Natural killer cell treated with Interleukin-12 subunit alpha and Interleukin-12 subunit beta and Interleukin-15 and Interleukin-18, amount 100 ng/mL, for 72 hours (primary cell): ENCODE results near the gene KCTD7. TPM values are rescaled to one million over a fixed set of nuclear protein-coding genes. Genes with fewer than 3 reads are reported as not detected.
"Not testable (repeated sequence)": the region's sequence is repeated elsewhere in the genome, so short reads cannot be mapped to it uniquely, and the experiment has no call there.

Source experiments
- ATAC-seq, 2 donors: fragments of 150-1000 bp; cut with Tn5 transposase in 1 of 2; sonication (Bioruptor Pico), chemical (Tn5 transposase) in 1 of 2; 2 replicates each; pipeline ENCODE4 v1.10.0; 2021
- DNase-seq: peaks from one replicate; pipeline ENCODE4 v3.0.0; 2022; ENCODE audit warnings: low spot score
- H3K27ac Mint-ChIP-seq, 2 donors: 1 replicate in 1 of 2; 2 replicates in 1 of 2; pipeline ENCODE4 v1.8.0; 2022; ENCODE audit warnings: mixed read lengths in 2 of 2, mild to moderate bottlenecking in 1 of 2, moderate library complexity in 1 of 2
- H3K27me3 Mint-ChIP-seq, 2 donors: 1 replicate in 1 of 2; 2 replicates in 1 of 2; pipeline ENCODE4 v1.8.0; 2022; ENCODE audit warnings: mixed read lengths in 2 of 2
- H3K36me3 Mint-ChIP-seq: one replicate; pipeline ENCODE4 v1.8.0; 2022; ENCODE audit warnings: mixed read lengths
- H3K4me1 Mint-ChIP-seq, 2 donors: 1 replicate in 1 of 2; 2 replicates in 1 of 2; pipeline ENCODE4 v1.8.0; 2022; ENCODE audit warnings: low read depth in 2 of 2, mixed read lengths in 2 of 2, mild to moderate bottlenecking in 1 of 2
- H3K4me3 Mint-ChIP-seq: one replicate; pipeline ENCODE4 v1.8.0; 2022; ENCODE audit warnings: mixed read lengths
- H3K9me3 Mint-ChIP-seq: 2 replicates; pipeline ENCODE4 v1.8.0; 2022; ENCODE audit warnings: mixed read lengths
- total RNA-seq, 2 donors: library from RNA; stranded (reverse); gene quantifications; one replicate each; pipeline ENCODE4 v1.2.3, GENCODE V29; 2022

Gene KCTD7
- total RNA-seq, 2 donors from 2014 or later = 10.4 to 14.8 TPM

- not testable (repeated sequence) for H3K27me3 Mint-ChIP-seq, H3K4me3 Mint-ChIP-seq, H3K36me3 Mint-ChIP-seq, H3K9me3 Mint-ChIP-seq, DNase-seq, ATAC-seq
- H3K4me1 Mint-ChIP-seq = peaks cover 22 to 26% of the 10 kb centered on the region in 2 donors
- peak overlapping the region in 1 of 2 donors; percentile 67 for H3K27ac Mint-ChIP-seq
Measured at GRCh38 chr7:66594082-66594481, 34.6 kb upstream of the KCTD7 start.

GRCh38 chr7:66597461-66597860, 31.2 kb upstream of the KCTD7 start:
- no peaks in the 10 kb centered on the region for H3K36me3 Mint-ChIP-seq
- no peak for ATAC-seq
- H3K4me3 Mint-ChIP-seq = no peak overlapping the region
- no peak for DNase-seq
- H3K27me3 Mint-ChIP-seq = no peaks in the 10 kb centered on the region
- H3K27ac Mint-ChIP-seq = no peak overlapping the region
- H3K9me3 Mint-ChIP-seq = no peaks in the 10 kb centered on the region
- peaks cover 7 to 10% of the 10 kb centered on the region in 2 donors for H3K4me1 Mint-ChIP-seq

GRCh38 chr7:66602159-66602558, 26.5 kb upstream of the KCTD7 start:
- no peaks in the 10 kb centered on the region for H3K4me1 Mint-ChIP-seq
- no peaks in the 10 kb centered on the region for H3K27me3 Mint-ChIP-seq
- no peaks in the 10 kb centered on the region for H3K9me3 Mint-ChIP-seq

GRCh38 chr7:66604198-66604597, 24.5 kb upstream of the KCTD7 start:
- no peak for DNase-seq
- Mint-ChIP-seq H3K4me1 (no peaks in the 10 kb centered on the region), H3K27me3 (no peaks in the 10 kb centered on the region), H3K36me3 (no peaks in the 10 kb centered on the region), H3K27ac (no peak overlapping the region), H3K9me3 (no peaks in the 10 kb centered on the region), H3K4me3 (no peak overlapping the region)
- no peak for ATAC-seq

More at GRCh38 chr7:66602159-66602558, 26.5 kb upstream of the KCTD7 start:
- DNase-seq (no peak), ATAC-seq (no peak)
- Mint-ChIP-seq H3K4me3 (no peak overlapping the region), H3K27ac (no peak overlapping the region), H3K36me3 (no peaks in the 10 kb centered on the region)

- H3K27ac Mint-ChIP-seq, H3K27me3 Mint-ChIP-seq, H3K4me3 Mint-ChIP-seq, H3K4me1 Mint-ChIP-seq, DNase-seq, H3K36me3 Mint-ChIP-seq, ATAC-seq, H3K9me3 Mint-ChIP-seq: not testable (repeated sequence)
Measured at GRCh38 chr7:66606540-66607291, 22.0 kb upstream of the KCTD7 start.

- Mint-ChIP-seq H3K36me3 (no peaks in the 10 kb centered on the region), H3K27me3 (no peaks in the 10 kb centered on the region), H3K27ac (no peak overlapping the region), H3K9me3 (no peaks in the 10 kb centered on the region), H3K4me3 (no peak overlapping the region), H3K4me1 (no peaks in the 10 kb centered on the region)
- ATAC-seq (no peak), DNase-seq (no peak)
Measured at GRCh38 chr7:66609176-66609575, 19.5 kb upstream of the KCTD7 start.

- H3K4me1 Mint-ChIP-seq, H3K4me3 Mint-ChIP-seq, H3K27me3 Mint-ChIP-seq, ATAC-seq, DNase-seq, H3K27ac Mint-ChIP-seq, H3K36me3 Mint-ChIP-seq, H3K9me3 Mint-ChIP-seq: not testable (repeated sequence)
Measured at GRCh38 chr7:66614596-66614995, 14.1 kb upstream of the KCTD7 start.

GRCh38 chr7:66615699-66616098, 13.0 kb upstream of the KCTD7 start:
- no peak for ATAC-seq
- Mint-ChIP-seq H3K36me3 (no peaks in the 10 kb centered on the region), H3K4me3 (no peak overlapping the region), H3K4me1 (no peaks in the 10 kb centered on the region), H3K9me3 (no peaks in the 10 kb centered on the region), H3K27me3 (no peaks in the 10 kb centered on the region), H3K27ac (no peak overlapping the region)
- DNase-seq = no peak

- Mint-ChIP-seq H3K4me3 (no peak overlapping the region), H3K36me3 (no peaks in the 10 kb centered on the region), H3K9me3 (no peaks in the 10 kb centered on the region), H3K27me3 (no peaks in the 10 kb centered on the region), H3K27ac (no peak overlapping the region), H3K4me1 (no peaks in the 10 kb centered on the region)
- DNase-seq = no peak
- no peak for ATAC-seq
Measured at GRCh38 chr7:66617295-66617694, 11.4 kb upstream of the KCTD7 start.

GRCh38 chr7:66619341-66619948, 9.2 kb upstream of the KCTD7 start:
- not testable (repeated sequence) for DNase-seq, H3K36me3 Mint-ChIP-seq, H3K27ac Mint-ChIP-seq, H3K4me3 Mint-ChIP-seq, H3K9me3 Mint-ChIP-seq, H3K4me1 Mint-ChIP-seq, H3K27me3 Mint-ChIP-seq, ATAC-seq

GRCh38 chr7:66626331-66626934, 2.2 kb upstream of the KCTD7 start:
- Mint-ChIP-seq H3K36me3 (no peaks in the 10 kb centered on the region), H3K9me3 (no peaks in the 10 kb centered on the region), H3K27me3 (no peaks in the 10 kb centered on the region), H3K27ac (peak overlapping the region in 1 of 2 donors; percentile 88), H3K4me1 (peaks cover 25 to 27% of the 10 kb centered on the region in 2 donors), H3K4me3 (no peak overlapping the region)
- DNase-seq (no peak), ATAC-seq (no peak)

- no peaks in the 10 kb centered on the region for H3K9me3 Mint-ChIP-seq
- DNase-seq = peak; percentile 62
- peak overlapping the region; percentile 71 to 88 for H3K27ac Mint-ChIP-seq
- H3K4me1 Mint-ChIP-seq = peaks cover 30 to 35% of the 10 kb centered on the region in 2 donors
- peak overlapping the region; percentile 81 for H3K4me3 Mint-ChIP-seq
- no peaks in the 10 kb centered on the region for H3K27me3 Mint-ChIP-seq
- ATAC-seq = no peak
- H3K36me3 Mint-ChIP-seq = no peaks in the 10 kb centered on the region
Measured at GRCh38 chr7:66627151-66627681, 1.5 kb upstream of the KCTD7 start.

- DNase-seq (peak; percentile 61), ATAC-seq (peak in 1 of 2 donors; percentile 0)
- Mint-ChIP-seq H3K4me1 (peaks cover 35 to 42% of the 10 kb centered on the region in 2 donors), H3K4me3 (peak overlapping the region; percentile 81), H3K27me3 (no peaks in the 10 kb centered on the region), H3K9me3 (no peaks in the 10 kb centered on the region), H3K27ac (peak overlapping the region; percentile 71 to 88), H3K36me3 (no peaks in the 10 kb centered on the region)
Measured at GRCh38 chr7:66627881-66628360, 760 bp upstream of the KCTD7 start.
